Measurements from ENCODE around the gene SCGB2A2.

SCGB2A2 gene

DNA sequence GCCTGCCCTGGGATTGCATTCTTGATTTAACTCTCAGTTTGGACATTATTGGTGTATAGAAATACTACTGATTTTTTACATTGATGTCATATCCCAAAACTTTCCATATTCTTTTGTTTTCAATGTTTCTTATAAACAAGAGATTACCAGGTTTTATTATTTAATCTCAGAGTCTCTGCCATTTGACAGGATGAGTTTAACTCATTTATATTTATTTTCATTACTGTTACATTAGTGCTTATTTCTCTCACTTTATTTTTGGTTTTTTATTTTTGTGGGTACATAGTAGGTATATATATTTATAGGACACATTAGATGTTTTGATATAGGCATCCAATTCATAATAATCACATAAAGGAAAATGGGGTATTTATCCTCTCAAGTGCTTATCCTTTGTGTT, 38.0 kb downstream of the SCGB2A2 start:
- no peak for DNase-seq

GRCh38 chr11:62309991-62310390, 40.0 kb downstream of the SCGB2A2 start:
- no peak for DNase-seq

DNA sequence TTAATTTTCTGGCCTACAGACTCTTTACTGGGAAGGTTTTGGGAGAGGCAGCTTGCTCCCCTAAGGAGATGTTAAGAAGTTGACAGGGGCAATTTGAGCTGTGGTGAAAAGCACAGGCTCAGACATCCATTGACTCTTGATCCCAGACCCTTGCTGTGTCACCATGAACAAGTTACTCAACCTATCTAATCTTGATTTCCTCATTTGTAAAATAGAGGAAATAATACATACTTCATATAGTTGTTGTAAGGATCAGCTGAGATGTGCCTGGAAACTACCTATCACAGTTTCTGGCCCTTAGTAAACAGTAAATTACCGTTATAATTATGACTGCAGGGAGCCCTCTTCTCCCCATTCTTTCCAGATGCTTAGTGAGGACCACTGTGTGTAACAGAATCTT, 45.5 kb downstream of the SCGB2A2 start:
- no peak for DNase-seq

DNA sequence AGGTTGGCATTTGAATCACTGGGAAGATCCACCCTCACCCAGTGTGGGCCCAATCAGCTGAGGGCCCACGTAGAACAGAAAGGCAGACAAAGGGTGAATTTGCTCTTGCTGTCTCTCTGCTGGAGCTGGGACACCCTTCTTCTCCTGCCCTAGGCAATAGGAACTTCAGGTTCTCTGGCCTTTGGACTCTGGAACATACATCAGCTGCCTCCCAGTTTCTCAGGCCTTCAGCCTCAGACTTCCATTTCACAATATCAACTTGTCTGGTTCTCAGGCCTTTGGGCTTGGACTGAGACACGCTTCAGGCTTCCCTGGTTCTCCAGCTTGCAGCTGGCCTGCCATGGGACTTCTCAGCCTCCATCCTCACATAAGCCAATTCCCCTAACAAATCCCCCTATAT, 52.6 kb downstream of the SCGB2A2 start:
- no peak for DNase-seq

Data from activated gamma-delta T cell (primary cell).